Measurements from ENCODE around the gene TSPEAR.

TSPEAR gene

DNA sequence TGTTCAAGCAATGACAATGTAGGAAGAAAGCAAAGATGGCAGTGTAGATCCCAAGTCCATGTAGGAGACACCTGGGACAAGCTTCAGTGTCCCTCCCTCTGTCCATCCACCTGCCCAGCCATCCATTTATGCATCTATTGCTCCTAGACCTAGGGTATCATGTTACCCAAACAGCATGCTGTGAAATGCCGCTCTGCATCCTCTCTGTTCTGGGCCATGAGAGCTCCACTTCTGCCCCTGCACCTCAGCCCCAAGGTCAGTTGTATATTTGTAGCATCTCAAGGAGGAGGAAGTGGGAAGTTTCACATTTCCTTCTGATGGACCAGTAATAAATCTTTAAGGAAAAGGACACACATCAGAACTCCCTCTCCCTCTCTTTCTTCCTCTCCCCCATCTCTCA lies 27.9 kb upstream of the TSPEAR start:
- no peak for DNase-seq

GRCh38 chr21:44738621-44739020 lies 27.2 kb upstream of the TSPEAR start:
- DNase-seq = no peak

DNA sequence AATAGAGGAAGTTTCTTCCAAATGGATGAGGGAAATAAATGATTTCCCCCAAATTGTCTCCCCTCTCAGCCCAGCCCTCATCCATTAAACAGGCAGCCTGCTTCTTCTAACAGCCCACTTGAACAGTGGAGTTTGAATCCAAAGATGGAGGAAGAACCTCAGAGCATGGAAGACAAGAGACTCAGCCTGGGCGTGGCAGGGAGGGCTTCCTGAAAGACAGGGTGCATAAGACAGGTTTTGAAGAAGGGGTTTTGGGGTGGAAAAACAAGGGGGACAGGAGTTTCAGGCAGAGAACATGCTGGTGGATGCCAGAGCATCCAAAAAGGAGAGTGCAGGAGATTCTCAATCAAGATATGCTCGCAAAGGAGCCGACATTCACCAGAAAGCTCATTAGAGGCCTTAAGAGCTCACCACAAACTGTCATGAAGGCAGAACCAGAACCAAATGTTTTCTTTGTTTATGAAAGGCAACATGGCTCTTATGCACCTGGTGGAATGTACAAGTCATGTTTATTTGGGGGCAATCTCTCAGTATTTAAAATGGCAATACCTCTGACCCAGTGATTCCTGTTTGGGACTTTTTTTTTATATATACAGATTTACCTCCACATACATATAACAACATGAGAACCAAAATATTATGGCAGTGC lies 26.5 kb upstream of the TSPEAR start:
- DNase-seq = no peak

- DNase-seq = no peak
Measured at GRCh38 chr21:44736291-44737004, 25.1 kb upstream of the TSPEAR start.

GRCh38 chr21:44735821-44736220 lies 24.4 kb upstream of the TSPEAR start:
- no peak for DNase-seq

GRCh38 chr21:44734841-44735240 lies 23.5 kb upstream of the TSPEAR start:
- DNase-seq = no peak

GRCh38 chr21:44734026-44734745 lies 22.8 kb upstream of the TSPEAR start:
- no peak for DNase-seq

DNA sequence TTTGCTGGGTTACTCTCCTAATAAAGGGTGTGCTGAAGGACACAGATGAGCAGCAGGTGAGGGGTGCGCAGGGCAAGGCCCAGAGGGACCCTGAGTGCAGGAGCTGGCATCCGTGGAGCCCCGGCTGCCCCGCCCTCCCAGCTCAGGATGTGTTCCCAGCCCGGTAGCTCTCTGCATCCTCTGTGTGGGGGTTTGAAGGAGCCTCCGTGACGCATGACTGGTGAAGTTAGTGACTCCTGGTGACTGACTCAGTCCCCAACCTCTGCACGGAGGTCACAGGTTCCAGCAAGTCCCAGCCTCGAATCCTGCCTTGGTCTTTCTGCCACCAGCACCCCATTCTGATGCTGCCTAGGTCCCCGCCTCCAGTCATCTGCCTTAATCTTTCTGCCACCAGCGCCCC lies 21.6 kb upstream of the TSPEAR start:
- DNase-seq = no peak

- no peak for DNase-seq
Measured at GRCh38 chr21:44732263-44732662, 20.9 kb upstream of the TSPEAR start.

GRCh38 chr21:44730951-44731579 lies 19.7 kb upstream of the TSPEAR start:
- no peak for DNase-seq

GRCh38 chr21:44730028-44730395 lies 18.6 kb upstream of the TSPEAR start:
- DNase-seq = no peak

DNA sequence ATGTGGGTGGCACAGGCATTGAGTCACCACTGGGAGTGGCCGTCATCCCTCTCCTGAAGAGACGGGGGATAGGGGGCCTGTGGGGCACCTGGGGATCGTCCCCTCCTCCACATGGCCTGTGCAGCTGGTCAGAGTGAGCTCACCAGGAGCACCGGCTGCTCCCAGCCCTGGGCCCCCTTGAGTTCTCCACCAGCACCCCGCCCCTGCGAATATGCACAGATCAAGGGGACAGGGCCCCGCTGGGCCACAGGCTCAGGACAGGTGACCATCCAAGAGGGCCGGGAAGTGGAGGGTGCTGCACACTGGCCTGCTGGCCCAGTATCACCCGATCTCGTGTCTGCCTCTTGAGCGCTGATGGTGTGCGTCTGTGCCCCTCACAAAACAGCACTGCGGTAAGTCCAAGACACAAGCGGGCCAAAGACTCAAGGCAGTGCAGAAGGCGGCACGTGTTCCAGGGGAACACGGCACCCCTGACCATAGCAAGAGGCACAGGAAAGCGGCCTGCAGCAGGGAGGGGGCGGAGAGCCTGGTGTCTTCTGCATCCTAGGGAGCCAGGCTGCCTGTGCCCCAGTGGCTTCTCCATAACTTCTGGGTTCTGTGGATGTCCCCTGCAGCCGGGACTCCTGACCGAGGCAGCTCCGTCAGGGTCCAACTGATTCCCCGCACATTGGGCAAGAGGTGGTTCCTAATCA lies 18.1 kb upstream of the TSPEAR start:
- no peak for DNase-seq

- no peak for DNase-seq
Measured at GRCh38 chr21:44728716-44729115, 17.3 kb upstream of the TSPEAR start.

DNA sequence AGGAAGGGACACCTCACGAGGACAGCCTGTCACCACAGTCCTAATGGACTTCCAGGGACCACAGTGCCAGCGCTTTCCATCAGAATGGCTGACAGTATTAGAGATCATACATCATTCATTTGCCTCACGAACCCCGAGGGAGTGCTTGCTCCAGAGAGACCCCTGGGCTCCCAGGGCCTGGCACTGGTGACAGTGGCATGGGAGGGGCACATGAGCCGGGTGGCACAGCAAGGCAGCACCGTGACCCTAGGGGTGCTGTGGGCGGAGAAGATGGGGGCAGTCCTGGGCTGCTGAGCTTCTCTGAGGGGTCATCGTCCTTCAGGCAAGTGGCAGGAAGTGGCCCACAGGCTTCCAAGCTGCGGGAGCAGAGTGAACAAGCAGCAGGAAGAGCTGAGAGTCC lies 16.4 kb upstream of the TSPEAR start:
- no peak for DNase-seq

DNA sequence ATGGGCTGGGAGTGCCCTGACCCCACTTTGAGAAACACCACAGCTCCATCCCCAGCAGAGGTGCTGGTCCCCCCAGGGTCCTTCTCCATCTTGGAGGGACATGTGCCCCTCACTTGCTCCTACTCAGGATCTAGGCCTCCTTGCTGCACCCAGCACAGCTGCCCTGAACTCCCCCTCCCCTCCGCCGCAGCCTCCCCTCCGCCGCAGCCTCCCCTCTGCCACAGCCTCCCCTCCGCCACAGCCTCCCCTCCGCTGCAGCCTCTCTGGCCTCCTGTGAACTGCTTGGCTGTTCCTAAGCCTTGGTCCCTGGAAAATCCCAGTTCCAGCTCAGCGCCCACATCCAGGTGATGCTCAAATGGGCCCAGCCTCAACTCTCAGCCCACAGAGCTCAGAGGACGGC lies 15.9 kb upstream of the TSPEAR start:
- DNase-seq = no peak

- no peak for DNase-seq
Measured at GRCh38 chr21:44726826-44727225, 15.5 kb upstream of the TSPEAR start.

GRCh38 chr21:44724926-44725325 lies 13.6 kb upstream of the TSPEAR start:
- no peak for DNase-seq

- no peak for DNase-seq
Measured at GRCh38 chr21:44724196-44724595, 12.8 kb upstream of the TSPEAR start.

DNA sequence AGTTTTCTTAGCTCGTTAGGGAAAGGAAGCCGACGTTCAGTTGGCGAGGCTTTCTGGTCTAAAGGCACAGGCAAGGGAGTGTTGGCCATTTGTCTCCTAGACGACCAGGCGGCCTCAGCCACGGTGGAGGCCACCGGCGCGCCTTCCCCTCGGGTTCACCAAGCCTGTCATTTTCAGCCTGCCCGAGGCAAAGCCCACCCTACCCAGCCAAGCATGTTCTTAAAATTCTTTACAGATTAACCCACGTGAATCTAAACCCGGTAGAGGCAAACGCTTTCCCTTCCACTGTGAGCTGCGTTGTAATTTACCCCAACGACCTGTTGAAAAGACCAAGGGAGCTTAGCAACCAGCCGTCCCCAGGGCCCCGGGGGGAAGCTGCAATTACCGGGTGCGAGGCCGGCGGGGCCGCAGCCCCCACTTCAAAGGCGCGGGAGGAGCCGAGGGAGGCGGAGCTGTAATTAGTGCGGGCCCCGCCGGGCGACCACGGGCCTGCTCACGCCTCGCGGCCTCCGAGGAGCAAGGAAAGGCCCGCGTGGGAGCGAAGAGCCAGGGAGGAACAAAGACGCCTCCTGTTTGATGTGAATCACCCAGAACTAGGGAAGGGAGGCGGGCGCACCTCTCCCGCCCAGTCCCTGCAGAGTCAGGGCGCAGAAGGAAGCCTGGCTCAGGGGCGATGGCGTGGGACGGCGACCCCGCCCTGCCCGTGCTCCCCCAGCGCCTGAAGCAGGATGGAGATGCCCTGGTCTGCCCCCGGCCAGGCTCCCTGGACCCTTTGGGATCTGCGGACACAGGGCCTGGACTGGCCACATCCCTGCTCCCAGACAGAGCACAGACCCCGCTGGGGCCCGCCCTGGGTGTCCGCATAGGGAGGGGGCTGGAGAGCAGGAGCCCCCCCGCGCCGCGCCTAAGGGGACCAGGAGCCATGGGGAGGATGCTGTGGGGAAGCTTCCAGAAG lies 12.1 kb upstream of the TSPEAR start:
- no peak for DNase-seq

GRCh38 chr21:44722731-44723130 lies 11.4 kb upstream of the TSPEAR start:
- no peak for DNase-seq

DNA sequence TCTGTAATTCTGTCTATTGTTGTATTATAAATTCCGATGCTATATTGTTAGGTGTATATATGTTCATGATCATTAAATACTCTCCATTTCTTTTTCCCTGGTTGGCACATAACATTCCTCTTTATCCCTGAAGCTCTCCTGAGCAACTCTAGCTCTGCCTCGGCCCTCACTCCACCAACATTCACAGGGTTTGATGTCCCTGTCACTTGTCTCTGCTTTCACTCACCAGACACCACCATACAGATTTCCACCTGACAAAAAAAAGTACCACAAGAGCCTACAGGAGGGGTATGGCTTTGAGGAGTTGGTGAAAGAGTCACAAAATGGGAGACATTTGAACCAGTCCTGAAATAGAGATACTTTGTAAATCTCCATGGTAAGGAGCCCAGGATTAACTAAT lies 8.8 kb upstream of the TSPEAR start:
- DNase-seq = no peak

DNA sequence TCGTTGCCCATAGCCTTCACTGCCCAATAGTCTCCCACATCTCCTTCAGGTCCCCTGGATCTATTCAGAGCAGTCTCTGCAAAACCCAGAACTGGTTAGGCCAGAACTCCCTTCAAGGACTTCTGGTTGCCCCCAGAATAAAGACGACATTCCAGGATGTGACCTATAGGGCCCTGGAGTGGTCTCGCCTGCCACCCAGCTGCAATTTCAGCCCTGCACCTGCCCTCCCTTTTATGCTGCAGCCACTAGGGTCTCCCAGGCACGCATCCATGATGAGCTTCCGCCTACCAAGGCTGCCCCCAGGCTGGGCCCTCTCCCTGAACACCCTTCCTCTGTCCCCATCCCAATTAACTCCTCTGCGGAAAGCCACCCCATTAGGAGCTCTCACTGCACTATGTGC lies 7.2 kb upstream of the TSPEAR start:
- no peak for DNase-seq
